Stimulated activated CD8-positive, alpha-beta memory T cell treated with anti-CD3 and anti-CD28 coated beads, Interleukin-12 subunit alpha, Interleukin-12 subunit beta, amount 100 ng/mL, for 1 hour (primary cell): ENCODE measurements around the gene TM4SF1.

Source experiments
- DNase-seq: peaks from one replicate; pipeline ENCODE4 v3.0.0-alpha.2; 2020; ENCODE audit warnings: low read depth

Gene TM4SF1, protein sequence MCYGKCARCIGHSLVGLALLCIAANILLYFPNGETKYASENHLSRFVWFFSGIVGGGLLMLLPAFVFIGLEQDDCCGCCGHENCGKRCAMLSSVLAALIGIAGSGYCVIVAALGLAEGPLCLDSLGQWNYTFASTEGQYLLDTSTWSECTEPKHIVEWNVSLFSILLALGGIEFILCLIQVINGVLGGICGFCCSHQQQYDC

DNA sequence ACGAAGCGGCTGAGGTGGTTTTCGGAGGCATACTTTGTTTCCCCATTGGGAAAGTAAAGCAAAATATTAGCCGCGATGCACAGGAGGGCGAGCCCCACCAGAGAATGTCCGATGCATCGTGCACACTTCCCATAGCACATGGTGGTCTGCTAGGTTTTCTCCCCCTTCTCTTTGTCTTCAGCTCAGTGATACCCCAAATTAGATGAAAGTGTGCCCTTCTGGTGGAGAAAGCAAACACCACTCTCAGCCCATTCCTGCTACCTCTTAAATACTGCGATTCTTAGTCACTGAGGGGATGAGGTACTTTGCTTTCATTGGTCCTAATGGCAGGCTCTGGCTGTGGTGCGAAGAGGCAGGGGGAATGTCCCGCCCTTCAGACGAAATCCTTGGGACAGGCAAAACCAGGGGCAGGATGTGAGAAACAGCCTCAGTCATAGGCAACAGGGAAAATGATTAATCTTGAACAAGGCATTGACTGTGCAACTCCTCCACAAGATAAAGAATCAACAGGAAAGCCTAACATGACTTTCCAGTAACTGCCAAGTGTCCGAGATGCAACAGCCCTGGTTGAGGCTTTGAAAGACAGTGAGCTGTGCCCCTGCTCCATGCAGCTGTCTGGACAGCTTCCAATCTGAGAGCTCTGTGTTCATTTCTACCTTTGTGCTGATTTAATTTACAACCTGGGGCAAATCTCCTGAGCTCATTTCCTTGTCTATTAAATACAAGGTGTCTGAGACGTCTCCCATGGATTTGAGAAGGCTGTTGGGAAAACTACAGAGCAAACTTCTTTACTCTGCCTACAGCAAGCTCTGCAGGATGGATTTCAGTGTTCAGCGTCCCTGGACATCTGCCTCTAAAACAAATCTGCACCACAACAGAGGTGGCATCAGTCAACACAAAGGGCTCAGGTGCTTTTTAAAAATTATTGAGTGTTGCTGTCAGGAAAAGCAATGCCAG lies at the start of gene TM4SF1:
TM4SF1 (minus strand) TSS at position 242 of the 957 bp plus-strand sequence; CDS start at position 140, 102 bp downstream.
- DNase-seq = no peak

DNA sequence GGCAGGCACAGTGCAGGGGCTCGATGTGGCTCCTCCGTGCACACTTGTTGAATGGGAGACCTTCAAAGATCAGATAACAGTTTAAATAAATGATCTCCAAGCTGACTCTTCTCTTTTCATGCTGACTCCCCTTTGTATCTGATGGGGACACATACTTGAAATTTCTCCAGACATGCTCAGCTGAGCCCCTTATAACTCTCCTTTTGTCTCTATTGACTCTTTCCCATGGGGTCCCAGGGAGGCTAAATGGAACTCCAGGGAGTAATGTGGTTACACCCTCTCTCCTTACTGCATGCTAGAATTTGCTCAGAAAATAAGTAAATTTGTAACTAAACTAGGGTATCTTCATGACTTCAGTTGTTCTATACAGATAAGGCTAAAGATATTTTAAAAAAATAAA lies 48.9 kb upstream of the TM4SF1 start:
- no peak for DNase-seq

DNA sequence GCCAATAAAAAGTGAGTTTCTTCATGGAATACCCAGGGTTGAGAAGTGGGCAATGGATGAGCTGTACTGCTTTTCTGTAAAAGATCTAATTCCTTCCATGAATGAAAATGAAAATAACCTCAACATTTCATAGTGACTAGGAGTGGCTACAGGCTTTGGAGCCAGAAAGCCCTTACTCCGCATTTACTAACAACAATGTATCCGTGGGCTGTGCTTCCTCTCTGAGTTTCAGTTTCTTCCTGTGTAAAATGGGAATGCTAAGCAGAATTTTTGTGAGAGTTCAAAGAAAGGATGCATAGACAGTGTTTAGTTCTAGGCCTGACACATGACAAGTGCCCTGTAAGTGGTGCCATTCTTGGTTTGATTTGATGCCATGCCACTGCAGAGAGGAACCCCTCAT lies 47.5 kb upstream of the TM4SF1 start:
- no peak for DNase-seq

DNA sequence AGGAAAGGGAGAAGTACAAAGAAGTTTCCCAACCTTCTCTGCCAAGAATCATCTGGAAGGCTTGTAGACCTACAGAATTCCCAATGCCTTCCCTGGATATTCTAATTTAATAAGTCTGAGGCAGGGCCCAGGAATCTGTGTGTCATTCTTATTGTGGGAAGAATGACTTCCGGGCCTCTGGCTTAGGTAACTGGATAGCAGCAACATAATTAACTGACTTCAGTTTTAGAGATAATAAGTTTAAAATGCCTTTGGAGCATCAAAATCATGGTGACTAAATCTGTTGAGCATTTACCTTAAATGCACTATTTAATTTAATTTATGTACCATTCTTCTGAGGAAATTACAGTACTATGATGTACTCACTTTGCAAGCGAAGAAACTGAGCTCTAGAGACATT lies 44.3 kb upstream of the TM4SF1 start:
- no peak for DNase-seq

DNA sequence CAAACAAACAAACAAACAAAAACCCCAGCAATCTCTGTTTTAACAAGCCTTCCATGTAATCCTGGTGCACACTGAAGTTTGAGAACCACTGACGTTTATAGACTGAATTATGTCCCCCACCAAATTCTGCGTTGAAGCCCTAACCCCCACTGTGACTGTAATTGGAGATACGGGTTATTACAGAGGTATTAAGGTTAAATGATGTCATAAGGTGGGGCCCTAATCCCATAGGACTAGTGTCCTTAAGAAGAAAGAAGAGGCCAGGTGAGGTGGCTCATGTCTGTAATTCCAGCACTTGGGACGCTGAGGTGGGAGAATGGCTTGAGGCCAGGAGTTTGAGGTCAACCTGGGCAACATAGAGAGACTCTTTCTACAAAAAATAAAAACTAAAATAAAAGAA lies 42.4 kb upstream of the TM4SF1 start:
- no peak for DNase-seq

- DNase-seq = no peak
Measured at GRCh38 chr3:149417727-149418126, 40.3 kb upstream of the TM4SF1 start.

DNA sequence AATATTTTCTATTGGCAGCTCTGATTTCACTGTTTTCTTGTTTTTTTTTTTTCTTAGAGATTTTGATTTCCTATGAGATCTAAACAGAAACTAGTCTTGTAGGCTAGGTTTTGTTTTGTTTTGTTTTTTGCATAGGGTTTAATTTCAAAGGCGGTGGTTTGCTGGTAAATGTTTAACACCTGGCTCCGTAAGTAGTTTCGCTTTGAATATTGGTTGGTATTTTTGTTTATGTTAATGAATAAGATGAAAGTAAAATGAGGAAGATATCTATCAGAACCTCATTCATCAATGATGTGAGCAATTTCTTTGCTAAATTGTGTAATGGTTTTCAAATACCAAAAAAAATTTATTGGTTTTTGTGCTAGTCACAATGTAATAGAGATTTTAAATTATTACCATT lies 39.7 kb upstream of the TM4SF1 start:
- DNase-seq = no peak

DNA sequence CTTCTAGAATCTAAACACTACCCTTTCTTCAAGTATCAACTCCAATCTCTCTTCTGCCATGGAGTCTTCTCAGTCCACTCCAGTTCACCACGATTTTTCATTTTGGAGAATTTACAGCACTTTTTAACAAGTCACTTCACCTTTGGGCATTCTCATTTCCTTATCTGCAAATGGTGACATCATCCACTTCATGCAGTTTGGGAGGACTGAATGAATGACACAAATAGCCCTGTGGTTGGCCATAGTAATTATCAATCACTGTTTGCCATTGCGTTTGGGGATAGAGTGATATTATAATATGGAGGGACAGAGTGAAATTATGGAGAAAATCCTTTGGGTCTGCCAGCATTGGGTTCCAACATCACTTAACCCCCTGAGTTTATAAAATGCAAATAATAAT lies 38.0 kb upstream of the TM4SF1 start:
- no peak for DNase-seq

DNA sequence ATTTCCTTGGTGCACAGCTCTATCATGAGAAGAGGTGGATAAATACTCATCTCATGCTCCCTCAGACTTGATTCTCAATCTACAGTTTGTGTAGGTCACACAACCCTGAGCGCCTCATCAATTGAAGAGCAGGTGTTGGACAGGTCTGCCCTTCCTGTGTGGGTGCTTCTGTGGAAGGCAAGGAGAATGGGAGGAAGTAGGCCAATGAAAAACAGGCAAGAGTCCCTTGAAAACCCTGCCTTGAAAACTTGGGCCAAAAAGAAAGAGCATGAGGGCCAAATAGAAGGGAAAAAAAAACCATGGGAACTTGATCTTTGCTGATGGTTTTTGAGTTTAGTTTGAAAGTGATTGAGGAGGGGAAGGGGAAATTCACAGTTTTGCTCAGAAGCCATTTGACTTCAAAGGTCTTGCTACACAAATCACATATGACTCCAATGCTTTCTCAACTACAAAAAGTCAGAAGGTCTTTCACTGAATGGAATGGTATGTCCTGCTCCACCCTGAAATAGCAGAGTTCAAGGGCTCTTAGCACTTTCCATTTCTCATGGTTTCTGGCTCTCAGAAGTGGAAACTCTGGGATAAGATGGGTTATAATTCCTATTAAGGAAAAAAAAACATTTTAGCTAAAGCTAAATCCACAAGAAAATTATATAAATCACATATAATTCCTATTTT lies 37.2 kb upstream of the TM4SF1 start:
- DNase-seq = no peak

- no peak for DNase-seq
Measured at GRCh38 chr3:149411583-149411982, 34.1 kb upstream of the TM4SF1 start.

DNA sequence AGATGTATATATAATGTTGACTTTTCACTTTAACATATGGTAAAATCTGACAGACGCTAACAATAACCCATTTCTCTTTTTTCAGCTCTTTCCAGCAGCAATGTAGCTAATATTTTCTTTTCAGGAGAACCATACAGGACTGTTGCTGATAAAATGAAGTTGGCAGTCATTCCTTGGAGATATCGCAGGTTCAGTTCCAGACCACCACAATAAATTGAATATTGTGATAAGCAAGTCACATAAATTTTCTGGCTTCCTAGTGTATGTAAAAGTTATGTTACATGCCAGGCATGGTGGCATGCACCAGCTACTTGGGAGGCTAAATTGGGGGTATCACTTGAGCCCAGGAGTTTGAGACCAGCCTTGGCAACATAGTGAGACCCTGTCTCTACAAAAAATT lies 31.9 kb upstream of the TM4SF1 start:
- DNase-seq = no peak

GRCh38 chr3:149407898-149408297 lies 30.4 kb upstream of the TM4SF1 start:
- no peak for DNase-seq

DNA sequence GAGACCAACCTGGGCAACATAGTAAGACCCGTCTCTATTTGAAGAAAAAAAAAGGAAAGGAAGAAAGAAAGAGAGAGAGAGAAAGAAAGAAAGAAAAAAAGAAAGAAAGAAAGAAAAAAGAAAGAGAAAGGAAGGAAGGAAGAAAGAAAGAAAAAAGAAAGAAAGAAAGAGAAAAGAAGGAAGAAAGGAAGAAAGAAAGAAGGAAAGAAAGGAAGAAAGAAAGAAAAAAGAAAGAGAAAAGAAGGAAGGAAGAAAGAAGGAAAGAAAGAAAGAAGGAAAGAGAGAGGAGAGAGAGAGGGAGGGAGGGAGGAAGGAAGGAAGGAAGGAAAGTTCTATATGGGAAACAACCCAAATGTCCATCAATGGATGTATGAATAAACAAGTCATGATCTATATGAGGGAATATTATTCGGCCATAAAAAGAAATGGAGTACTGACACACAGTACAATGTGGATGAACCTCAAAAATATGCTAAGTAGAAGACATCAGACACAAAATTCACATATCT lies 28.8 kb upstream of the TM4SF1 start:
- DNase-seq = no peak

GRCh38 chr3:149403443-149403842 lies 26.0 kb upstream of the TM4SF1 start:
- DNase-seq = no peak

- no peak for DNase-seq
Measured at GRCh38 chr3:149402481-149402880, 25.0 kb upstream of the TM4SF1 start.

DNA sequence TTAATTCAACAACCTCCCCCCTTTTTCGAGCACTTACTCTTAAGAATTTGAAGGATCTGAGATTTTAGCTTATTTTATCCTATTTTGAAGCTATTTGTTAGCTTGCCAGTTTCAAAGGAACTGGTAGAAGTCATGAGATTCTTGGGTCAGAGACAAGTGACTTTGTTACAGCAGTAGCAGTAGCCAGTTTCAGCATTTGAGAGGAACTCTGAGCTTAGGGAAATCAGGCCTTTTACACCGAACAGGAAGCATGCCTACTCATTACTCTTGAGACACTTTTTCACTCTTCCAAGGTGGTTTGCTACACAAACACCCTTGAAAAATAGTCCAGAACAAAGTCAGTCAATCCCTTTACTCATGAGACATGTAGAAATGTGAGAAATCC lies 24.5 kb upstream of the TM4SF1 start:
- DNase-seq = no peak

DNA sequence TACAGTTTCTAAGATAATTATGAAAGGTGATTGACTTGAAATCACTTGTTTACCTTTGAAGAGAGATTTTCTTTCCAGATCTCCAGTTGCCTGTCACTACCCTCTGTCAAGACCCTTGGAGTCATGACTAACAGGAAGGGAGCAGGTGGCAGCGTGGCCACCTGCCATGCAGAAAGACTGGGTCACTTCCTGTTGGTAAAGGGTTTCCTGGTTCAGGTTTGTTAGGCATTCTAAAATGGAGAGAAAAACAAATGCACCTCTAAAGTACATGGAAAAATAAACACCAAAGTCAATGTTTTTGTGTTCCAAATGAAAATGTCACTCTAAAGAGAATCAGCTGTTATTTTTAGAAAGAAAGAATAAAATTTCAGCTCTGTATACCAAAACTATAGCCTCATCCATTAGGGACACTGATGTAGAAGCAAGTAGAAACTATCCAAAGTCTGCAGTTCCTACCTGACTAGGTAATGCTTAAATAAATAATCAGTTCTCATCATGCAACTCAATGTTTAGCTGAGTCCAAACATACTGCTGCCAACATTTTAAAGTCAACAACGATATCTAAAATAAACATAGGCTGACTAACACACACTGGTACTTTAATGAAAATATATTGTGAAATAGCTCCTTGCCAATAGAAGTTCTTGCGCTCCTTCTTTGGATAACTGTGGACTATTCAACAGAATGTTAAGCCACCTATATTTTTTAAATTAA lies 23.9 kb upstream of the TM4SF1 start:
- DNase-seq = no peak

DNA sequence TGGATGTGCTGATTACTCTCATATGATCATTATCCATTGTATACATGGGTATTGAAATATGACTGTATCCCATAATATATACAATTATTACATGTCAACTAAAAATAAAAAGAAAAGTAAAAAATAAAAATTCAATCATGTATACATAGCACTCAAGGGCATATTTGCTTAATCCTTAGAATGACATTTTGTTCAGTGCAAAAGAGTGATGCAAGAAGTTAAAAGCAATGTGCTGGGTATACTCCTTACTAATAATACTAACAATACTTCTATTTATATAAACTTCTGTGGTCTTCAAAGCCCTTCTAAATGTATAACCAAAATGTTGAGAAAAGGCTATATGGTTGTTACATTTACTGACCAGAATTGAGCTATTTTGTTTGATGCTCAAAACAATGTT lies 23.2 kb upstream of the TM4SF1 start:
- no peak for DNase-seq

DNA sequence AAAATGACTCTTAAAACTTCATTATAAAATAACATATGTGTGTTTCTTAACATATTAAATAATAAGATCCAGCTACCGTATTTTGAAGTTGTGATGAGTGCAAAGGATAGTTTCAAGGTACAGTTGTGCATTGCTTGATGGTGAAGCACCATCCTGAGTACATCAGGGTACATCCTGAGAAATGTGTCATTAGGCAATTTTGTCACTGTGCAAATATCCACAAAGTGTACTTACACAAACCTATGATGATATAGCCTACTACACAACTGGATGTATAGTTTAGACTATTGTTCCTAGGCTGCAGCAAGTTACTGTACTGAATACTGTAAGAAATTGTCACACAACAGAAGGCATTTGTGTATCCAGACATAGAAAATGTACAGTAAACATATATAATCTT lies 20.8 kb upstream of the TM4SF1 start:
- no peak for DNase-seq

- no peak for DNase-seq
Measured at GRCh38 chr3:149397528-149397927, 20.1 kb upstream of the TM4SF1 start.

DNA sequence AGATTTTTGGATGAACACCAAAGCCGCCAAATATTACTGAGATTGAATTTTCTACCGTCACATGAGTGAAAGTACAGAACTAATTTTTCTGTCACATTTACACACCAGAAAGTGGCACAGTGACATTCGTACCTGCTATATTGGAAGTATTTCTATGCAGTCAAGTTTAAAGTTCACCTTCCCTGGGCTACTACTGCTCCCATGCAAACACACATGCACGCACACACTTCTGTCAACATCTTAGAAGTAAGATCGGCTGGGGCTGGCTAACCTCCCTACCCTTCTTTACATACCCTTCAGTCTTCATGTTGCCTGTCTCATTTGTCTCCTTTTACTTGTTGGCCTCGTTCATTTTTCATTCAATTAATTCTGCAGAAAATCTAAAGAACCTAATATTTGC lies 19.0 kb upstream of the TM4SF1 start:
- DNase-seq = no peak
